ENCODE results near the gene TIGD4. TPM values are rescaled to one million over a fixed set of nuclear protein-coding genes. Genes with fewer than 3 reads are reported as not detected.
"Not testable (repeated sequence)": the region's sequence is repeated elsewhere in the genome, so short reads cannot be mapped to it uniquely, and the experiment has no call there.

Gene TIGD4
- total RNA-seq, 1 donor from 2014 or later: 1.0 TPM

GRCh38 chr4:152773339-152773738 is 6.2 kb downstream of the TIGD4 start:
- H3K36me3 ChIP-seq: no peaks in the 10 kb centered on the region
- H3K4me1 ChIP-seq: peaks cover 2% of the 10 kb centered on the region
- H3K27me3 ChIP-seq (ENCODE audit: low read depth): no peaks in the 10 kb centered on the region
- TF ChIP-seq CTCF (IDR thresholded peaks at IDR 0.05): no peak
- H3K27ac ChIP-seq: no peak overlapping the region
- H3K9me3 ChIP-seq: no peaks in the 10 kb centered on the region
- H3K4me3 ChIP-seq: no peak overlapping the region
- intact Hi-C loops (cut with DNase I): no loop called here
- DNase-seq (no peak), ATAC-seq (no peak)

- no peaks in the 10 kb centered on the region for H3K27me3 ChIP-seq (ENCODE audit: low read depth)
- intact Hi-C loops (cut with DNase I): no loop called here
- H3K36me3 ChIP-seq: no peaks in the 10 kb centered on the region
- no peak overlapping the region for H3K4me3 ChIP-seq
- no peaks in the 10 kb centered on the region for H3K4me1 ChIP-seq
- ATAC-seq: no peak
- no peak for DNase-seq
- H3K9me3 ChIP-seq: no peaks in the 10 kb centered on the region
- TF ChIP-seq CTCF (IDR thresholded peaks at IDR 0.05): no peak
- no peak overlapping the region for H3K27ac ChIP-seq
Measured at GRCh38 chr4:152771741-152772533, 7.6 kb downstream of the TIGD4 start.

- H3K4me1 ChIP-seq; H3K4me3 ChIP-seq; ATAC-seq; H3K27ac ChIP-seq; intact Hi-C loops (cut with DNase I); H3K27me3 ChIP-seq (ENCODE audit: low read depth); H3K36me3 ChIP-seq; DNase-seq; H3K9me3 ChIP-seq: not testable (repeated sequence)
Measured at GRCh38 chr4:152765069-152765737, 14.3 kb downstream of the TIGD4 start.

GRCh38 chr4:152763796-152764195 is 15.7 kb downstream of the TIGD4 start:
- H3K4me3 ChIP-seq: no peak overlapping the region
- H3K27ac ChIP-seq: no peak overlapping the region
- ATAC-seq (no peak), DNase-seq (no peak)
- H3K27me3 ChIP-seq (ENCODE audit: low read depth): no peaks in the 10 kb centered on the region
- no peaks in the 10 kb centered on the region for H3K4me1 ChIP-seq
- no peak for TF ChIP-seq CTCF (IDR thresholded peaks at IDR 0.05)
- no peaks in the 10 kb centered on the region for H3K9me3 ChIP-seq
- intact Hi-C loops (cut with DNase I): no loop called here
- H3K36me3 ChIP-seq: no peaks in the 10 kb centered on the region

GRCh38 chr4:152748619-152749018 is 30.9 kb downstream of the TIGD4 start:
- Histone ChIP-seq H3K4me3 (no peak overlapping the region), H3K9me3 (no peaks in the 10 kb centered on the region), H3K27me3 (ENCODE audit: low read depth) (no peaks in the 10 kb centered on the region), H3K36me3 (no peaks in the 10 kb centered on the region), H3K27ac (no peak overlapping the region), H3K4me1 (no peaks in the 10 kb centered on the region)
- TF ChIP-seq CTCF (IDR thresholded peaks at IDR 0.05): no peak
- DNase-seq (no peak), ATAC-seq (no peak)
- intact Hi-C loops (cut with DNase I): no loop called here

GRCh38 chr4:152747444-152747843 is 32.1 kb downstream of the TIGD4 start:
- no peak for ATAC-seq
- intact Hi-C loops (cut with DNase I): no loop called here
- DNase-seq: no peak

More at GRCh38 chr4:152747444-152747843, 32.1 kb downstream of the TIGD4 start:
- Histone ChIP-seq H3K36me3 (no peaks in the 10 kb centered on the region), H3K27ac (no peak overlapping the region), H3K4me3 (no peak overlapping the region), H3K4me1 (no peaks in the 10 kb centered on the region), H3K27me3 (ENCODE audit: low read depth) (no peaks in the 10 kb centered on the region), H3K9me3 (no peaks in the 10 kb centered on the region)
- TF ChIP-seq CTCF (IDR thresholded peaks at IDR 0.05): no peak

Measured in lower lobe of right lung (tissue), 2 donors.